ENCODE measurements around the gene MAP2. TPM values are rescaled to one million over a fixed set of nuclear protein-coding genes. Genes with fewer than 3 reads are reported as not detected.

Gene MAP2
- total and polyA plus RNA-seq, 2 of the 8 experiments (the other 6 are each of a cell fraction or from before 2014, with no cell fraction given): 5.9 to 9.4 TPM

DNA sequence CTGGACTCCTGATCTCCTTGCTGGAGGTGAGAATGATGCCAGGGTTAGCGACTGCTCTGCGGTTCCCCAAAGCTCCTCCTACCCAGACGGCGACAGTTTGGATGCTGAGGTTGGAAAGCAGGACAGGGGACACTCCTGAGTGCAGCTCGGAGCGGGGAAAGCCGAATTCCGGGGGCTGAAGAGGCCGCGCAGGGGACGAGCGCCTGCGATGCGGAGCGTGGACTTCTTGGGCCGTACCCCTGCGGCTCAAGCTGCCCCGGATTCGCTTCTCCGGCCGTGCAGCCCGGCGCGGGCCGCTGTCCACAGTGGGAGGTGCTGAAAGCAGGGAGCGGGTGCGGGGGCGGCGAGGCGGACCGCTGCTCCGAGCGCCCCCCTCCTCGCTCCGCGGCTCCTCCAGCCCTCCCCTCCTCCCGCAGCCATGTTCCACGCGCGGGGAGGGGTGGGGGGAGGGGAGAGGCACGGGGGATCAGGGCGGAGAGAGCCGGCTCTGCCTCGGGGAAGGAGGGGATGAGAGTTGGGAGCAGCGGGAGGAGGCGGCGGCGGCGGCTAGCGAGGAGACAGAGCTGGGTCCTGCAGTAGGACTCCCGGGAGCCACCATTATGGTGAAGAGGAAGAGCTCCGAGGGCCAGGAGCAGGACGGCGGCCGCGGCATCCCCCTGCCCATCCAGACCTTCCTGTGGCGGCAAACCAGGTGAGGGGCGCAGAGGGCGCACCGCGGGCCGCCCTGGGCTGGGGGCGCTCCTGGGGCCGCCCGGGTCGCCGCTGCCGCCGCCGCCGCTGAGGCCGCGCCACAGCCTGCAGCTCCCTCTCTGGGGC lies 347.8 kb downstream of the MAP2 start, which contains the start of gene UNC80 (continued):
- no peak for TF ChIP-seq SUZ12 (IDR thresholded peaks at IDR 0.05; ENCODE audit: low read length)
- peak; percentile 93; a peak in 3 of 4 replicates for TF ChIP-seq SIN3A (conservative IDR thresholded peaks at IDR 0.05 in 1 of 2, IDR thresholded peaks at IDR 0.05 in 1 of 2; ENCODE audit: low read depth in 1 of 2, low read length in 2 of 2)
- TF ChIP-seq GTF2F1 (IDR thresholded peaks at IDR 0.05; ENCODE audit: borderline replicate concordance, low read depth, low read length): no peak
- TF ChIP-seq NRF1 (IDR thresholded peaks at IDR 0.05; ENCODE audit: low read depth, low read length): no peak
- no peak for TF ChIP-seq CTBP2 (IDR thresholded peaks at IDR 0.05; ENCODE audit: borderline replicate concordance, insufficient read depth, insufficient read length, low read length)
- TF ChIP-seq CBX5 (IDR thresholded peaks at IDR 0.05; ENCODE audit: low read depth, low read length): no peak
- no peak for TF ChIP-seq PHF8 (conservative IDR thresholded peaks at IDR 0.05; ENCODE audit: low read depth, low read length)
- no peak for TF ChIP-seq CREB1 (IDR thresholded peaks at IDR 0.05)
- TF ChIP-seq KDM1A (IDR thresholded peaks at IDR 0.05; ENCODE audit: borderline replicate concordance, low read length): no peak
- peak in 1 of 2 experiments; percentile 31; a peak in 2 of 4 replicates for TF ChIP-seq RAD21 (IDR thresholded peaks at IDR 0.05 in 1 of 2, conservative IDR thresholded peaks at IDR 0.05 in 1 of 2; ENCODE audit: low read depth in 2 of 2, low read length in 2 of 2)
- TF ChIP-seq RXRA (IDR thresholded peaks at IDR 0.05; ENCODE audit: insufficient read depth, low read depth, low read length): no peak
- TF ChIP-seq, protein P1, sequence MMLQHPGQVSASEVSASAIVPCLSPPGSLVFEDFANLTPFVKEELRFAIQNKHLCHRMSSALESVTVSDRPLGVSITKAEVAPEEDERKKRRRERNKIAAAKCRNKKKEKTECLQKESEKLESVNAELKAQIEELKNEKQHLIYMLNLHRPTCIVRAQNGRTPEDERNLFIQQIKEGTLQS (IDR thresholded peaks at IDR 0.05; ENCODE audit: insufficient read depth, low read depth, low read length): no peak
- no peak for TF ChIP-seq JUND (IDR thresholded peaks at IDR 0.05; ENCODE audit: low read length)
- TF ChIP-seq TBP (IDR thresholded peaks at IDR 0.05; ENCODE audit: low read depth, low read length): peak; percentile 34; the same call in 1 of the 2 replicates
- TF ChIP-seq ASH2L (IDR thresholded peaks at IDR 0.05; ENCODE audit: low read length): peak; percentile 51
- TF ChIP-seq EP300 (IDR thresholded peaks at IDR 0.05; ENCODE audit: borderline replicate concordance in 1 of 2, low read depth in 2 of 2, low read length in 2 of 2): no peak; a peak in 1 of 3 replicates
- TF ChIP-seq POLR2A (IDR thresholded peaks at IDR 0.05; ENCODE audit: control extremely low read depth in 1 of 2, low read depth in 2 of 2, low read length in 2 of 2): no peak
- TF ChIP-seq, protein P2, sequence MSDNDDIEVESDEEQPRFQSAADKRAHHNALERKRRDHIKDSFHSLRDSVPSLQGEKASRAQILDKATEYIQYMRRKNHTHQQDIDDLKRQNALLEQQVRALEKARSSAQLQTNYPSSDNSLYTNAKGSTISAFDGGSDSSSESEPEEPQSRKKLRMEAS (IDR thresholded peaks at IDR 0.05): no peak
- TF ChIP-seq, protein P3, sequence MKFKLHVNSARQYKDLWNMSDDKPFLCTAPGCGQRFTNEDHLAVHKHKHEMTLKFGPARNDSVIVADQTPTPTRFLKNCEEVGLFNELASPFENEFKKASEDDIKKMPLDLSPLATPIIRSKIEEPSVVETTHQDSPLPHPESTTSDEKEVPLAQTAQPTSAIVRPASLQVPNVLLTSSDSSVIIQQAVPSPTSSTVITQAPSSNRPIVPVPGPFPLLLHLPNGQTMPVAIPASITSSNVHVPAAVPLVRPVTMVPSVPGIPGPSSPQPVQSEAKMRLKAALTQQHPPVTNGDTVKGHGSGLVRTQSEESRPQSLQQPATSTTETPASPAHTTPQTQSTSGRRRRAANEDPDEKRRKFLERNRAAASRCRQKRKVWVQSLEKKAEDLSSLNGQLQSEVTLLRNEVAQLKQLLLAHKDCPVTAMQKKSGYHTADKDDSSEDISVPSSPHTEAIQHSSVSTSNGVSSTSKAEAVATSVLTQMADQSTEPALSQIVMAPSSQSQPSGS (IDR thresholded peaks at IDR 0.05; ENCODE audit: low read length): no peak
- no peak for TF ChIP-seq FOSL1 (IDR thresholded peaks at IDR 0.05; ENCODE audit: insufficient read depth, low read depth, low read length)
- TF ChIP-seq POU5F1 (IDR thresholded peaks at IDR 0.05; ENCODE audit: low read depth, low read length): no peak

Data from H1 (cell line).